GM12874 (cell line): ENCODE results near the gene TMEM9B.

Experiments used
- CTCF ChIP-seq: IDR thresholded peaks from 2 replicates; pipeline ENCODE4 v1.5.1; 2011; ENCODE audit warnings: low read depth, mild to moderate bottlenecking, control low read depth, low read length, moderate library complexity; ENCODE audit not compliant: insufficient read depth

TMEM9B gene

GRCh38 chr11:8907116-8907515, 57.1 kb downstream of the TMEM9B start:
- TF ChIP-seq CTCF, result no peak

DNA sequence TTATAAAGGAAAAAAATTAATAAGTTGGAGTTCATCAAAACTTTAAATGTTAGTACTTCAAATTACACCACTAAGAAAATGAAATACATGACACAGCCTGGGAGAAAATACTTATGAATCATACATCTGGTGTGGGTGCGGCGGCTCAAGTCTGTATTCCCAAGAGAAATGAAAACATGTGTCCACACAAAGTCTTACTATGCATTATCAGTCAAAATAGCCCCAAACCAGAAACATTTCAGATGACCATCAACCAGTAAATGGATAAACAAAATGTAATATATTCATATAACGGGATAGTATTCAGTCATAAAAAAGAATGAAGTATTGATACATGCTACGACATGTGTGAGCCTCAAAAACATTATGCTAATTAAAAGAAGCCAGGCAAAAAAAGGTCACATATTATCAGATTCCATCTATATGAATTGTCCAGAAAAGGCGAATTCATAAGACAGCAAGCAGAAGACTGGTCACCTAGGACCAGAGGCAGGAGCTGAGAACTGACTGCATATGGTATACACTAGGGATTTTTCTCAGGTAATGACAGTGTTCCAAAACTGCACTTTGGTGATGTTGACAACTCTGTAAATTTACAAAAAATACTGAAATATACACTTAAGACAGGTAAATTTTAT, 58.6 kb downstream of the TMEM9B start:
- no peak for TF ChIP-seq CTCF

DNA sequence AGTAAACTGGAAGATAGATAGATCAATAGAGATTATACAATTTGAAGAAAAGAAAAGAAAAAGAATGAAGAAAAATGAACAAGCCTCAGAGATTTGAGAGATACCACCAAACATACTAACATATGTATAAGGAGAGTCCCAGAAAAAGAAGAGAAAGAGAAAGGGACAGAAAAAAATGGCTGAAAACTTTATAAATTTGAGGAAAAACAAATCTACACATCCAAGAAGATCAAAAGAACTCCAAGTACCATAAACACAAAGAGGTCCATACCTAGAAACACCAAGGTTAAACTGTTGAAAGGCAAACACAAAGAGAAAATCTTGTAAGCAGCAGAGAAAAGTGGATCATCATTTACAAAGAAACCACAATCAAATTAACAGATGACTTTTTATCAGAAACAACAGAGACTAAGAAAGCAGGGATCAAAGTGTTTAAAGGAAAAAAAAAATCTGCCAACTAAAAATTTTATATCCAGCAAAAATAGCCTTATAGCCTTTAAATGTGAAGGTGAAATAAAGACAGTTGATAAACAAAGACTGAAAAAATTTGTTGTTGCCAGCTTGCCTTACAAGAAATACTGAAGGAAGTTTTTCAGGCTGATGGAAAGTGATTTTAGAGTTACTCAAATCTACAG, 65.0 kb downstream of the TMEM9B start:
- no peak for TF ChIP-seq CTCF
